Hematopoietic multipotent progenitor cell treated with erythropoietin and hydrocortisone succinate and interleukin-3 and kit ligand, for 4 days (in vitro differentiated cells): ENCODE results near the gene GMDS.

Source experiments
- DNase-seq: peaks from one replicate; pipeline ENCODE4 v3.0.0-alpha.2; 2015

GMDS gene

GRCh38 chr6:2245103-2245876 is at the start of gene GMDS:
GMDS (minus strand) TSS chr6:2245605.
- peak; percentile 95 for DNase-seq

- no peak for DNase-seq
Observed at GRCh38 chr6:2285510-2285909, 40.1 kb upstream of the GMDS start.

GRCh38 chr6:2275892-2276242 is 30.5 kb upstream of the GMDS start:
- no peak for DNase-seq

GRCh38 chr6:2274981-2275891 is 29.8 kb upstream of the GMDS start:
- no peak for DNase-seq

GRCh38 chr6:2272696-2273095 is 27.3 kb upstream of the GMDS start:
- DNase-seq: no peak

- DNase-seq: no peak
Observed at GRCh38 chr6:2270054-2270453, 24.6 kb upstream of the GMDS start.

GRCh38 chr6:2266841-2267240 is 21.4 kb upstream of the GMDS start:
- DNase-seq: no peak

GRCh38 chr6:2266031-2266795 is 20.8 kb upstream of the GMDS start:
- no peak for DNase-seq

GRCh38 chr6:2264932-2265331 is 19.5 kb upstream of the GMDS start:
- no peak for DNase-seq

GRCh38 chr6:2263896-2264295 is 18.5 kb upstream of the GMDS start:
- DNase-seq: no peak

- DNase-seq: no peak
Observed at GRCh38 chr6:2259574-2259973, 14.2 kb upstream of the GMDS start.

- DNase-seq: no peak
Observed at GRCh38 chr6:2259002-2259494, 13.6 kb upstream of the GMDS start.

- no peak for DNase-seq
Observed at GRCh38 chr6:2258112-2258511, 12.7 kb upstream of the GMDS start.

- no peak for DNase-seq
Observed at GRCh38 chr6:2257363-2257762, 12.0 kb upstream of the GMDS start.

GRCh38 chr6:2254747-2255146 is 9.3 kb upstream of the GMDS start:
- no peak for DNase-seq

GRCh38 chr6:2249126-2249525 is 3.7 kb upstream of the GMDS start:
- DNase-seq: no peak

- DNase-seq: peak; percentile 9
Observed at GRCh38 chr6:2247664-2248063, 2.3 kb upstream of the GMDS start.

GRCh38 chr6:2245877-2246863 is 765 bp upstream of the GMDS start:
- peak; percentile 53 for DNase-seq

- peak; percentile 19 for DNase-seq
Observed at GRCh38 chr6:2244261-2245102, 923 bp downstream of the GMDS start.

- no peak for DNase-seq
Observed at GRCh38 chr6:2242311-2242710, 3.1 kb downstream of the GMDS start.

GRCh38 chr6:2240961-2241360 is 4.4 kb downstream of the GMDS start:
- DNase-seq: no peak
